Measurements from ENCODE around the gene PGM3. TPM values are rescaled to one million over a fixed set of nuclear protein-coding genes. Genes with fewer than 3 reads are reported as not detected.

The PGM3 gene
- polyA plus RNA-seq, 2 donors: 5.0 to 10.2 TPM

DNA sequence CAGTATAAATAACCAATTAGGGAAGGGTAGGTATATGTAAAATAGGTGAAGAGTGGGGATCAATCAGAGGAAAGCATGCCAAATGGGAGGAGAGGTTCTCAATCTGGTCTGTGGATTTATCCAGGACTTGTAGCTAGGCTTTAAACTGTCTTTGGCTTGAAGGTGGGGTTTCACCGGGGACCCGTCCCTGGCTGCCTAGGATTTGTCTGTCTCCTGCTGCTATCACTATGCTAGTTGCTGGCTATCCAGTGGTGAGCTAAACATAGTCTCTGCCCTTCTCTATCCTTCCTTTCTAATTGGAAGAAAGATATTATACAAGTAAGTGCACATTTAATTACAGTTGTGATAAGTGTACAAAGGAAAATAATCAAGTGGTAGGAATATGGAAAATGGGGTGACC lies 66.8 kb downstream of the PGM3 start:
- no peak overlapping the region for H3K27ac ChIP-seq (ENCODE audit: low read depth in 2 of 2, low read length in 1 of 2)
- H3K4me3 ChIP-seq (ENCODE audit: low read depth in 1 of 2, low read length in 2 of 2): no peak overlapping the region
- H3K4me1 ChIP-seq (ENCODE audit: control insufficient read depth in 2 of 2, insufficient read depth in 2 of 2, low read length in 1 of 2): no peaks in the 10 kb centered on the region
- peaks cover 7 to 14% of the 10 kb centered on the region in 2 donors for H3K36me3 ChIP-seq (ENCODE audit: control insufficient read depth in 2 of 2, insufficient read depth in 2 of 2, low read length in 1 of 2)
- H3K27me3 ChIP-seq (ENCODE audit: control insufficient read depth in 1 of 2, insufficient read depth in 2 of 2, low read length in 2 of 2): no peaks in the 10 kb centered on the region
- no peaks in the 10 kb centered on the region for H3K9me3 ChIP-seq (ENCODE audit: control insufficient read depth in 2 of 2, insufficient read depth in 1 of 2, low read depth in 1 of 2, low read length in 1 of 2)
- 98 to 100% methylated on average over 2 of the region's 2 CpGs for WGBS, 2 donors

DNA sequence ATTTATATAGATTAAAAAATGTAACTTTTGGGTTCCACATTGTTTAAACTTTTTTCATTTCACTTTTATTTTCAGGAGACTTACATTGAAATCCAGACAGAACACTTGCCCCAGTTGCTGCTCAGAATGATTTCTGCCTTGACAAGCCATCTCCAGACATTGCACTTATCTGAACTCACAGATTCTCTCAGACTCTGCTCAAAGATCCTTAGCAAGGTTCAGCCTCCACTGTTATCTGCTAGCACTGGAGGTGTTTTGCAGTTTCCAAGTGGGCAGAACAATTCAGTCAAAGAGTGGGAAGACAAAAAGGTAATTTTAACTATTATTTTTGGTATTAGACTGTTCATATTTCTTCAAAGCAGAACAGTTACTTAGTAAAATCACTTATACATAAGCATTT lies 67.6 kb downstream of the PGM3 start:
- Histone ChIP-seq H3K4me1 (ENCODE audit: control insufficient read depth in 2 of 2, insufficient read depth in 2 of 2, low read length in 1 of 2) (no peaks in the 10 kb centered on the region), H3K9me3 (ENCODE audit: control insufficient read depth in 2 of 2, insufficient read depth in 1 of 2, low read depth in 1 of 2, low read length in 1 of 2) (no peaks in the 10 kb centered on the region), H3K27ac (ENCODE audit: low read depth in 2 of 2, low read length in 1 of 2) (no peak overlapping the region), H3K36me3 (ENCODE audit: control insufficient read depth in 2 of 2, insufficient read depth in 2 of 2, low read length in 1 of 2) (peaks cover 7 to 14% of the 10 kb centered on the region in 2 donors), H3K27me3 (ENCODE audit: control insufficient read depth in 1 of 2, insufficient read depth in 2 of 2, low read length in 2 of 2) (no peaks in the 10 kb centered on the region), H3K4me3 (ENCODE audit: low read depth in 1 of 2, low read length in 2 of 2) (no peak overlapping the region)

DNA sequence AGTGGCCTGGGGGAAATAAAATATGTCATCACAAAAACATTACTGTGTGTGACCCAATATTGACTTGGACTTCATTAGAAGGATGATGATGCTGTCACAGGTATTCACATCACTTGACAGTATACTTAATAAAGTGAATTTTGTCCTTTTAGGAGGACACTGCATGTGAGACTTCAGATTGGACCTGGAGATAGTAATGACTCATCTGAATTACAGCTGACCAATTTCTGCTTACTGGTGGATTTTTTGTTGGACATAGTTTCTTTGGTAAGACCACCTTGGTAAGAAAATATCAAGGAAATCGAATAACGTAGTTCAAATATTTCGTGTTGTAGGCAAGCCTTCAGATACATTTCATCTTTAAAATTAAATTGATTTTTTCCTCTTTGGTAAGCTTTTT lies 68.5 kb downstream of the PGM3 start:
- WGBS, 2 donors: 95 to 96% methylated on average over 3 of the region's 3 CpGs
- no peak overlapping the region for H3K4me3 ChIP-seq (ENCODE audit: low read depth in 1 of 2, low read length in 2 of 2)
- no peaks in the 10 kb centered on the region for H3K9me3 ChIP-seq (ENCODE audit: control insufficient read depth in 2 of 2, insufficient read depth in 1 of 2, low read depth in 1 of 2, low read length in 1 of 2)
- no peak overlapping the region for H3K27ac ChIP-seq (ENCODE audit: low read depth in 2 of 2, low read length in 1 of 2)
- no peaks in the 10 kb centered on the region for H3K27me3 ChIP-seq (ENCODE audit: control insufficient read depth in 1 of 2, insufficient read depth in 2 of 2, low read length in 2 of 2)
- no peaks in the 10 kb centered on the region for H3K4me1 ChIP-seq (ENCODE audit: control insufficient read depth in 2 of 2, insufficient read depth in 2 of 2, low read length in 1 of 2)
- peaks cover 3 to 12% of the 10 kb centered on the region in 2 donors for H3K36me3 ChIP-seq (ENCODE audit: control insufficient read depth in 2 of 2, insufficient read depth in 2 of 2, low read length in 1 of 2)

DNA sequence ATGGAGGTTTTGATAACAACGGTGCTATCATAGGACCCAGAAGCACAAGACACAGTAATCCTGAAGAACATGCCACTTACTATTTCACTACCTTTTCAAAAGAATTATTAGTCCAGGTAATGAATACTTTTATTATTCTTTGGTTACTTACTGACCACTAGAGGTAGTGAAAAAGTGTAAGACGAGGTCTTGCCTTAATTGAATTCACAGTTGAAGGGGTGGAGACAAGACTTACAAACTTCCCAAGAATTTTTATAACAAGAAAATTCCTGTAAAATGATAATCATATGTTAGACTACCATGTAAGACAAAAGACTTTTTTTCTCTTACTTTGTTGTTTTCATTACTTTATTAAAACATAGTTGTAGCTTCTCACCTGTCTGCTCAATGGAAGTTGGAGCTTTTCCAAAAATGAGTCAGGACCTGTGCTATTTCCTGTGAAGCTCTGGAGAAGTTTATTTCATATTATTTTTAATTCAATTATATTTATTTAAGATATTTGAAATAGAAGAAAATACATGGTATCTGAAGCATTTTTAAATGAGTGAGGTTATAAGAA lies 73.2 kb downstream of the PGM3 start:
- Histone ChIP-seq H3K4me3 (ENCODE audit: low read depth in 1 of 2, low read length in 2 of 2) (no peak overlapping the region), H3K27me3 (ENCODE audit: control insufficient read depth in 1 of 2, insufficient read depth in 2 of 2, low read length in 2 of 2) (no peaks in the 10 kb centered on the region), H3K9me3 (ENCODE audit: control insufficient read depth in 2 of 2, insufficient read depth in 1 of 2, low read depth in 1 of 2, low read length in 1 of 2) (no peaks in the 10 kb centered on the region), H3K27ac (ENCODE audit: low read depth in 2 of 2, low read length in 1 of 2) (no peak overlapping the region), H3K4me1 (ENCODE audit: control insufficient read depth in 2 of 2, insufficient read depth in 2 of 2, low read length in 1 of 2) (no peaks in the 10 kb centered on the region), H3K36me3 (ENCODE audit: control insufficient read depth in 2 of 2, insufficient read depth in 2 of 2, low read length in 1 of 2) (peaks cover 0 to 2% of the 10 kb centered on the region in 2 donors)
- WGBS, 2 donors: 96% methylated on average over 2 of the region's 2 CpGs

DNA sequence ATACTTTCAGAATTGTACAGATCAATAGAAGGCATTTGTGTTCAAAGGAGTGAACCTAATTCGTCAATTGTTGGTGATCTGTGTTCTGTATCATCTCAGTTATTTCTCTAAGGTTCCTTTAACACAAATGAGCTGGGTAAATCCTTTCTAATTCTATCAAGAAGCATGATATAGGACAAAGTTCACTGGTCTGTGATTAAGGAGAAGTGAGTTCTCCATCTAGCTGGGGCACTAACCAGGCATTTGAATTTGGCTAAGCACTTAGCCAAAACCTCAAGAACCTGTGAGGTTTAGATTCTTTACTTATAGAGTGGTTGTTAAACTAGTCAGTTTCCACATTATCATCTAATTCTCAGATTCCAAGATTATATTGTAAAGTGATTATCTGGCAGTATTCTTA lies 75.3 kb downstream of the PGM3 start:
- Histone ChIP-seq H3K4me3 (ENCODE audit: low read depth in 1 of 2, low read length in 2 of 2) (no peak overlapping the region), H3K27ac (ENCODE audit: low read depth in 2 of 2, low read length in 1 of 2) (no peak overlapping the region), H3K27me3 (ENCODE audit: control insufficient read depth in 1 of 2, insufficient read depth in 2 of 2, low read length in 2 of 2) (no peaks in the 10 kb centered on the region), H3K4me1 (ENCODE audit: control insufficient read depth in 2 of 2, insufficient read depth in 2 of 2, low read length in 1 of 2) (no peaks in the 10 kb centered on the region), H3K9me3 (ENCODE audit: control insufficient read depth in 2 of 2, insufficient read depth in 1 of 2, low read depth in 1 of 2, low read length in 1 of 2) (no peaks in the 10 kb centered on the region), H3K36me3 (ENCODE audit: control insufficient read depth in 2 of 2, insufficient read depth in 2 of 2, low read length in 1 of 2) (peaks cover 0 to 2% of the 10 kb centered on the region in 2 donors)
- 89 to 97% methylated on average over 1 of the region's 1 CpG for WGBS, 2 donors

Other genes with a start within 250 kb of the PGM3 start
- gene UBE3D, start 127.4 kb downstream of the PGM3 start, polyA plus RNA-seq: 1 to 10 TPM; 2.3 to 5.9 TPM
- 1 to 10 TPM; 5.8 to 6.0 TPM for gene DOP1A, start 125.6 kb downstream of the PGM3 start, polyA plus RNA-seq
- under 1 TPM; 0.76 to 0.84 TPM for gene RWDD2A, start 92 bp upstream of the PGM3 start, polyA plus RNA-seq
- gene ME1, start 237.8 kb upstream of the PGM3 start, polyA plus RNA-seq: 10 to 100 TPM; 17.4 to 19.2 TPM

Measured in esophagus (tissue), 2 donors.